ENCODE measurements around the gene LAMB1. TPM values are rescaled to one million over a fixed set of nuclear protein-coding genes. Genes with fewer than 3 reads are reported as not detected.

LAMB1 gene
- total RNA-seq, 1 experiment from 2014 or later: 101 TPM

DNA sequence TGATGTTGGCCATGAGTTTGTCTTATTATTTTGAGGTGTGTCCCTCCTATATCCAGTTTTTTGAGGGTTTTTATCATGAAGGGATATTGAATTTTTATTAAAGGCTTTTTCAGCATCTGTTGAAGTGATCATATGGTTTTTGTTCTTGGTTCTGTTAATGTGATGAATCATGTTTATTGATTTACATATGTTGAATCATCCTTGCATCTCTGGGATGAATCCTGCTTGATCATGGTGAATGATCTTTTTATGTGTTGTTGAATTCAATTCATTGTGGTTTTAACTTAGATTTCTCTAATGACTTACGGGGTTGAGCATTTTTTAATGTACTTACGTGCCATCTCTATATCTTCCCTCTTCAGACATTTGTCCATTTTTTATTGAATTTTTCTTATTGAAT, 89.1 kb downstream of the LAMB1 start (continued):
- TF ChIP-seq, protein P1, sequence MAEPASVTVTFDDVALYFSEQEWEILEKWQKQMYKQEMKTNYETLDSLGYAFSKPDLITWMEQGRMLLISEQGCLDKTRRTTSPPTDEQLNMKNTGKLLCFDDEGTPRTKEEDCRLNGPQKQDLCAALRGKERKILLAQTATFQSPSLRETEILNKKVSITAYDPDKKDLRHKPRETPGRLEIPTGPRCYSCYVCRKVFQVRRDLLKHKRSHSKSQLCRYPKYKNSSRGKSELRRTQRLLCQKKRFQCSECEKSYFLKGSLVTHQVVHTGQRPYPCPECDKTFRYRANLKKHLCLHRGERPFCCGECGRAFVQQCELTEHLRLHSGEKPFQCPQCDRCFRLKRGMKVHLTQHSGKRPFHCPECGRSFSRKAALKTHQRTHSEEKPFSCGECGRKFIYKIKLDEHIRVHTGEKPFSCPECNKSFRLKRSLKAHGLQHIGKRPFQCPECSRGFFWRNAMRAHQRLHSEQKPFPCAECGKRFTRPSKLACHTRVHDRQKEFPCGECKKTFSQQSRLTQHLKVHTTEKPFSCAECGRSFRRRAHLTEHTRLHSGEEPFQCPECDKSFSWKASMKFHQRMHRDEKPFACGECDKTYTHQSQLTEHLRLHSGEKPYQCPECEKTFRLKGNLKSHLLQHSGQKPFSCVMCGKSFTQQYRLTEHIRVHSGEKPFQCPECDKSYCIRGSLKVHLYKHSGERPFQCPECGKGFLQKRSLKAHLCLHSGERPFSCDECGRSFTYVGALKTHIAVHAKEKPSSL (CRISPR knock-in tag; conservative IDR thresholded peaks at IDR 0.05): no peak
- TF ChIP-seq CBFB (CRISPR knock-in tag; IDR thresholded peaks at IDR 0.05; ENCODE audit: low read depth) (no peak), MYBL2 (CRISPR knock-in tag; IDR thresholded peaks at IDR 0.05) (no peak), SMAD3 (CRISPR knock-in tag; IDR thresholded peaks at IDR 0.05; ENCODE audit: borderline replicate concordance) (no peak)
- TF ChIP-seq, protein P2, sequence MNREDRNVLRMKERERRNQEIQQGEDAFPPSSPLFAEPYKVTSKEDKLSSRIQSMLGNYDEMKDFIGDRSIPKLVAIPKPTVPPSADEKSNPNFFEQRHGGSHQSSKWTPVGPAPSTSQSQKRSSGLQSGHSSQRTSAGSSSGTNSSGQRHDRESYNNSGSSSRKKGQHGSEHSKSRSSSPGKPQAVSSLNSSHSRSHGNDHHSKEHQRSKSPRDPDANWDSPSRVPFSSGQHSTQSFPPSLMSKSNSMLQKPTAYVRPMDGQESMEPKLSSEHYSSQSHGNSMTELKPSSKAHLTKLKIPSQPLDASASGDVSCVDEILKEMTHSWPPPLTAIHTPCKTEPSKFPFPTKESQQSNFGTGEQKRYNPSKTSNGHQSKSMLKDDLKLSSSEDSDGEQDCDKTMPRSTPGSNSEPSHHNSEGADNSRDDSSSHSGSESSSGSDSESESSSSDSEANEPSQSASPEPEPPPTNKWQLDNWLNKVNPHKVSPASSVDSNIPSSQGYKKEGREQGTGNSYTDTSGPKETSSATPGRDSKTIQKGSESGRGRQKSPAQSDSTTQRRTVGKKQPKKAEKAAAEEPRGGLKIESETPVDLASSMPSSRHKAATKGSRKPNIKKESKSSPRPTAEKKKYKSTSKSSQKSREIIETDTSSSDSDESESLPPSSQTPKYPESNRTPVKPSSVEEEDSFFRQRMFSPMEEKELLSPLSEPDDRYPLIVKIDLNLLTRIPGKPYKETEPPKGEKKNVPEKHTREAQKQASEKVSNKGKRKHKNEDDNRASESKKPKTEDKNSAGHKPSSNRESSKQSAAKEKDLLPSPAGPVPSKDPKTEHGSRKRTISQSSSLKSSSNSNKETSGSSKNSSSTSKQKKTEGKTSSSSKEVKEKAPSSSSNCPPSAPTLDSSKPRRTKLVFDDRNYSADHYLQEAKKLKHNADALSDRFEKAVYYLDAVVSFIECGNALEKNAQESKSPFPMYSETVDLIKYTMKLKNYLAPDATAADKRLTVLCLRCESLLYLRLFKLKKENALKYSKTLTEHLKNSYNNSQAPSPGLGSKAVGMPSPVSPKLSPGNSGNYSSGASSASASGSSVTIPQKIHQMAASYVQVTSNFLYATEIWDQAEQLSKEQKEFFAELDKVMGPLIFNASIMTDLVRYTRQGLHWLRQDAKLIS (CRISPR knock-in tag; IDR thresholded peaks at IDR 0.05; ENCODE audit: borderline replicate concordance): no peak

DNA sequence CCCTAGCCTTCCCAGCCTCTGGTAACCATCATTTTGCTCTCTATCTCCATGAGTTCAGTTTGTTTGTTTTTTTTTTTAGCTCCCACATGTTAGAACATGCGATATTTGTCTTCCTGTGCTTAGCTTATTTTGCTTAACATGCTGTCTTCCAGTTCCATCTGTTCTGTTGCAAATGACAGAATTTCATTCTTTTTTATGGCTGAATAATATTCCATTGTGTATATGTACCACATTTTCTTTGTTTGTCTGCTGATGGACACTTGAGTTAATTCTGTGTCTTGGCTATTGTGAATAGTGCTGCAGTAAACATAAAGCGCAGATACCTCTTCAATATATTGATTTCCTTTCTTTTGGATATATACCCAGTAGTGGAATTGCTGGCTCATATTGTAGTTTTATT, 91.0 kb downstream of the LAMB1 start:
- ChIA-PET CTCF (no interaction called here), POLR2A (no interaction called here)
- Mint-ChIP-seq H3K9me3 (peaks cover 4% of the 10 kb centered on the region), H3K4me3 (no peak overlapping the region), H3K27ac (no peak overlapping the region), H3K27me3 (ENCODE audit: low read depth) (no peaks in the 10 kb centered on the region), H3K4me1 (no peaks in the 10 kb centered on the region), H3K36me3 (peaks cover 45% of the 10 kb centered on the region)
- DNase-seq (ENCODE audit: low spot score) (no peak), ATAC-seq (no peak)
- TF ChIP-seq, protein P3, sequence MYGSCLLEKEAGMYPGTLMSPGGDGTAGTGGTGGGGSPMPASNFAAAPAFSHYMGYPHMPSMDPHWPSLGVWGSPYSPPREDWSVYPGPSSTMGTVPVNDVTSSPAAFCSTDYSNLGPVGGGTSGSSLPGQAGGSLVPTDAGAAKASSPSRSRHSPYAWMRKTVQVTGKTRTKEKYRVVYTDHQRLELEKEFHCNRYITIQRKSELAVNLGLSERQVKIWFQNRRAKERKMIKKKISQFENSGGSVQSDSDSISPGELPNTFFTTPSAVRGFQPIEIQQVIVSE (CRISPR knock-in tag; IDR thresholded peaks at IDR 0.05; ENCODE audit: borderline replicate concordance): no peak
- no peak for TF ChIP-seq ZNF121 (CRISPR knock-in tag; IDR thresholded peaks at IDR 0.05)
- TF ChIP-seq, protein P4, sequence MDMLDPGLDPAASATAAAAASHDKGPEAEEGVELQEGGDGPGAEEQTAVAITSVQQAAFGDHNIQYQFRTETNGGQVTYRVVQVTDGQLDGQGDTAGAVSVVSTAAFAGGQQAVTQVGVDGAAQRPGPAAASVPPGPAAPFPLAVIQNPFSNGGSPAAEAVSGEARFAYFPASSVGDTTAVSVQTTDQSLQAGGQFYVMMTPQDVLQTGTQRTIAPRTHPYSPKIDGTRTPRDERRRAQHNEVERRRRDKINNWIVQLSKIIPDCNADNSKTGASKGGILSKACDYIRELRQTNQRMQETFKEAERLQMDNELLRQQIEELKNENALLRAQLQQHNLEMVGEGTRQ (CRISPR knock-in tag; IDR thresholded peaks at IDR 0.05): no peak
- TF ChIP-seq, protein P5, sequence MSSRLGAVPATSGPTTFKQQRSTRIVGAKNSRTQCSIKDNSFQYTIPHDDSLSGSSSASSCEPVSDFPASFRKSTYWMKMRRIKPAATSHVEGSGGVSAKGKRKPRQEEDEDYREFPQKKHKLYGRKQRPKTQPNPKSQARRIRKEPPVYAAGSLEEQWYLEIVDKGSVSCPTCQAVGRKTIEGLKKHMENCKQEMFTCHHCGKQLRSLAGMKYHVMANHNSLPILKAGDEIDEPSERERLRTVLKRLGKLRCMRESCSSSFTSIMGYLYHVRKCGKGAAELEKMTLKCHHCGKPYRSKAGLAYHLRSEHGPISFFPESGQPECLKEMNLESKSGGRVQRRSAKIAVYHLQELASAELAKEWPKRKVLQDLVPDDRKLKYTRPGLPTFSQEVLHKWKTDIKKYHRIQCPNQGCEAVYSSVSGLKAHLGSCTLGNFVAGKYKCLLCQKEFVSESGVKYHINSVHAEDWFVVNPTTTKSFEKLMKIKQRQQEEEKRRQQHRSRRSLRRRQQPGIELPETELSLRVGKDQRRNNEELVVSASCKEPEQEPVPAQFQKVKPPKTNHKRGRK (CRISPR knock-in tag; IDR thresholded peaks at IDR 0.05; ENCODE audit: borderline replicate concordance): no peak
- TF ChIP-seq MYBL2 (CRISPR knock-in tag; IDR thresholded peaks at IDR 0.05): no peak
- TF ChIP-seq SMAD4 (CRISPR knock-in tag; IDR thresholded peaks at IDR 0.05): no peak
- TF ChIP-seq, protein P6, sequence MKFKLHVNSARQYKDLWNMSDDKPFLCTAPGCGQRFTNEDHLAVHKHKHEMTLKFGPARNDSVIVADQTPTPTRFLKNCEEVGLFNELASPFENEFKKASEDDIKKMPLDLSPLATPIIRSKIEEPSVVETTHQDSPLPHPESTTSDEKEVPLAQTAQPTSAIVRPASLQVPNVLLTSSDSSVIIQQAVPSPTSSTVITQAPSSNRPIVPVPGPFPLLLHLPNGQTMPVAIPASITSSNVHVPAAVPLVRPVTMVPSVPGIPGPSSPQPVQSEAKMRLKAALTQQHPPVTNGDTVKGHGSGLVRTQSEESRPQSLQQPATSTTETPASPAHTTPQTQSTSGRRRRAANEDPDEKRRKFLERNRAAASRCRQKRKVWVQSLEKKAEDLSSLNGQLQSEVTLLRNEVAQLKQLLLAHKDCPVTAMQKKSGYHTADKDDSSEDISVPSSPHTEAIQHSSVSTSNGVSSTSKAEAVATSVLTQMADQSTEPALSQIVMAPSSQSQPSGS (CRISPR knock-in tag; IDR thresholded peaks at IDR 0.05; ENCODE audit: borderline replicate concordance, low read depth): no peak

DNA sequence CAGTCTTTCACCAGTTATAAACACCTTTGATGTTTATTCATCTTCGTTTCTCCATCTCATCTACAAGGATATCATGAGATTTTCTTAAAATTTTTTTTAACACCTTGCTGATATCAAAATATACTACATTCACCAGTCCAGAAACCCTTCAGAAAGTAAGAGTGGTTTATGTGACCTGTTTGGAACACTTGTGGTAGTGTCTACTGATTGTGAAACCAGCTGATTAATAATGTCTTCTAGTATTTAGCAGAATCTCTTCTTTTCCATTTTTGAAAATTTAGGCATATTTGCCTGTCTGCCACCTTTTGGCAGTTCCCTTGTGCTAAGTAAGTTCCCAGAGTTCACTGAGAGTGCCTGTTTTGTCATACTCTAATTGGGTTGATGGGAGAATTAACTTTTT, 93.5 kb downstream of the LAMB1 start:
- ChIA-PET CTCF (interaction anchor here (0.8 kb wide), 1 partner anchor 26 kb away, joined by 3 read pairs; no protein-coding TSS in a partner anchor), POLR2A (no interaction called here)
- Mint-ChIP-seq H3K4me3 (no peak overlapping the region), H3K4me1 (no peaks in the 10 kb centered on the region), H3K27me3 (ENCODE audit: low read depth) (no peaks in the 10 kb centered on the region), H3K27ac (no peak overlapping the region), H3K36me3 (peaks cover 56% of the 10 kb centered on the region), H3K9me3 (peaks cover 4% of the 10 kb centered on the region)
- TF ChIP-seq, protein P7, sequence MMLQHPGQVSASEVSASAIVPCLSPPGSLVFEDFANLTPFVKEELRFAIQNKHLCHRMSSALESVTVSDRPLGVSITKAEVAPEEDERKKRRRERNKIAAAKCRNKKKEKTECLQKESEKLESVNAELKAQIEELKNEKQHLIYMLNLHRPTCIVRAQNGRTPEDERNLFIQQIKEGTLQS (CRISPR knock-in tag; conservative IDR thresholded peaks at IDR 0.05): no peak
- TF ChIP-seq NR1H2 (CRISPR knock-in tag; IDR thresholded peaks at IDR 0.05): no peak
- TF ChIP-seq, protein P5 (CRISPR knock-in tag; IDR thresholded peaks at IDR 0.05; ENCODE audit: borderline replicate concordance): no peak
- DNase-seq (ENCODE audit: low spot score) (no peak), ATAC-seq (no peak)
